COLO829 (cell line): ENCODE data around the gene CATSPER2.
"Not testable (repeated sequence)": the region's sequence is repeated elsewhere in the genome, so short reads cannot be mapped to it uniquely, and the experiment has no call there.

ENCODE experiments used
- DNase-seq: peaks from one replicate; pipeline ENCODE4 v3.0.0; 2012; ENCODE audit warnings: low spot score

The CATSPER2 gene

GRCh38 chr15:43593328-43594190, 55.1 kb downstream of the CATSPER2 start, which contains the start of gene CKMT1B:
Gene CKMT1B (plus strand): TSS chr15:43594027. CDS start chr15:43594219, 192 bp downstream.
- DNase-seq, result not testable (repeated sequence)

- not testable (repeated sequence) for DNase-seq
These were observed 55.8 kb downstream of the CATSPER2 start for GRCh38 chr15:43592841-43593240.

- not testable (repeated sequence) for DNase-seq
These were observed 58.7 kb downstream of the CATSPER2 start, which contains the start of gene PPIP5K1 for GRCh38 chr15:43589778-43590466. Gene PPIP5K1 (minus strand): TSS chr15:43590208. CDS start chr15:43584504, 5,704 bp downstream.
